ENCODE data around the gene SMYD3.

GRCh38 chr1:245956225-245956624 is 550.9 kb downstream of the SMYD3 start:
- TF ChIP-seq CTCF (IDR thresholded peaks at IDR 0.05; ENCODE audit: insufficient read depth, low read length, poor library complexity, severe bottlenecking) (no peak), EZH2phosphoT487 (conservative IDR thresholded peaks at IDR 0.05; ENCODE audit: low read length) (no peak)
